Measurements from ENCODE around the gene UNC13B.

DNA sequence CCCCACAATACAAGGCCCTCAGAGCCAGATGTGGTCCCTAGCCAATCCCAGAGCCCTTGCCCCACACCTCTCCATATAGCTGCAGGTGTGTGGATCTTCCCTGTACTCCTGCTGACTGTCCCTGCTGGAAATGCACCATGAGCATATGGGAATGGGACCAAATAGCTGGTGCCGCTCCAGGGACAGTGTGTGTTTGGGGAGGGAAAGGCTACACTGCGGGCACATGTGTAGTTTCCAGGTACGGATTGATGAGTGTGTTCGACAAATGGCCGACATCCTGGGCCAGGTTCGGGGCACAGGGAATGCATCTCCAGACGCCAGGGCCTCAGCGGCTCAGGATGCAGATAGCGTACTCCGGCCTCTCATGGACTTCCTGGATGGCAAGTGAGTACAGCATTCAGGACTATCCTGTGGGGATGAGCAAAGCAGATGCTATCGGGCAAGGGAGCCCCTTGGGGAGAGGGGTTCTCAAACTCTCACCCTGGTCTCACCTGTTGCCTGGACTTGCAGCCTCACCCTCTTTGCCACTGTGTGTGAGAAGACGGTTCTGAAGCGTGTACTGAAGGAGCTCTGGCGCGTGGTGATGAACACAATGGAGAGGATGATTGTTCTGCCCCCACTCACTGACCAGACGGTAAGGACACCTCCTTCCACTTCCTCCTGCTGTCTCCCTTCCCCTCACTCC lies 237.0 kb downstream of the UNC13B start:
- TF ChIP-seq EZH2 (IDR thresholded peaks at IDR 0.05; ENCODE audit: low read depth, low read length, severe bottlenecking): no peak
- TF ChIP-seq, protein P1, sequence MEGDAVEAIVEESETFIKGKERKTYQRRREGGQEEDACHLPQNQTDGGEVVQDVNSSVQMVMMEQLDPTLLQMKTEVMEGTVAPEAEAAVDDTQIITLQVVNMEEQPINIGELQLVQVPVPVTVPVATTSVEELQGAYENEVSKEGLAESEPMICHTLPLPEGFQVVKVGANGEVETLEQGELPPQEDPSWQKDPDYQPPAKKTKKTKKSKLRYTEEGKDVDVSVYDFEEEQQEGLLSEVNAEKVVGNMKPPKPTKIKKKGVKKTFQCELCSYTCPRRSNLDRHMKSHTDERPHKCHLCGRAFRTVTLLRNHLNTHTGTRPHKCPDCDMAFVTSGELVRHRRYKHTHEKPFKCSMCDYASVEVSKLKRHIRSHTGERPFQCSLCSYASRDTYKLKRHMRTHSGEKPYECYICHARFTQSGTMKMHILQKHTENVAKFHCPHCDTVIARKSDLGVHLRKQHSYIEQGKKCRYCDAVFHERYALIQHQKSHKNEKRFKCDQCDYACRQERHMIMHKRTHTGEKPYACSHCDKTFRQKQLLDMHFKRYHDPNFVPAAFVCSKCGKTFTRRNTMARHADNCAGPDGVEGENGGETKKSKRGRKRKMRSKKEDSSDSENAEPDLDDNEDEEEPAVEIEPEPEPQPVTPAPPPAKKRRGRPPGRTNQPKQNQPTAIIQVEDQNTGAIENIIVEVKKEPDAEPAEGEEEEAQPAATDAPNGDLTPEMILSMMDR (IDR thresholded peaks at IDR 0.05; ENCODE audit: control extremely low read depth in 1 of 3, insufficient read depth in 1 of 3, low read depth in 1 of 3, low read length in 3 of 3): no peak
- TF ChIP-seq, protein P2, sequence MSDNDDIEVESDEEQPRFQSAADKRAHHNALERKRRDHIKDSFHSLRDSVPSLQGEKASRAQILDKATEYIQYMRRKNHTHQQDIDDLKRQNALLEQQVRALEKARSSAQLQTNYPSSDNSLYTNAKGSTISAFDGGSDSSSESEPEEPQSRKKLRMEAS (IDR thresholded peaks at IDR 0.05): no peak
- TF ChIP-seq CEBPB (IDR thresholded peaks at IDR 0.05; ENCODE audit: low read depth, low read length): no peak
- TF ChIP-seq ZNF274 (IDR thresholded peaks at IDR 0.05; ENCODE audit: borderline replicate concordance, extremely low read depth, low read length): no peak
- no peak for TF ChIP-seq PHF8 (conservative IDR thresholded peaks at IDR 0.05; ENCODE audit: low read depth, low read length)
- no peak for TF ChIP-seq POLR2AphosphoS5 (IDR thresholded peaks at IDR 0.05; ENCODE audit: low read depth, low read length)
- no peak for TF ChIP-seq RBBP5 (IDR thresholded peaks at IDR 0.05; ENCODE audit: borderline replicate concordance, low read depth, low read length)
- TF ChIP-seq TAF1 (IDR thresholded peaks at IDR 0.05; ENCODE audit: low read depth, low read length): no peak
- TF ChIP-seq JUND (IDR thresholded peaks at IDR 0.05; ENCODE audit: low read length): no peak
- no peak for TF ChIP-seq FOSL1 (IDR thresholded peaks at IDR 0.05; ENCODE audit: insufficient read depth, low read depth, low read length)
- TF ChIP-seq POLR2A (IDR thresholded peaks at IDR 0.05; ENCODE audit: control extremely low read depth in 1 of 2, low read depth in 2 of 2, low read length in 2 of 2): no peak
